ENCODE measurements around the gene OR52J3.
"Not testable (repeated sequence)": the region's sequence is repeated elsewhere in the genome, so short reads cannot be mapped to it uniquely, and the experiment has no call there.

OR52J3 gene

GRCh38 chr11:5046226-5046625, at the start of gene OR52J3:
TSS of gene OR52J3 (plus strand) at chr11:5046526. CDS start at chr11:5046526, 0 bp downstream.
- DNase-seq (ENCODE audit: low read depth in 2 of 2): no peak

GRCh38 chr11:5004424-5005274, 41.7 kb upstream of the OR52J3 start:
- DNase-seq (ENCODE audit: low read depth in 2 of 2): no peak

GRCh38 chr11:5007561-5007960, 38.8 kb upstream of the OR52J3 start:
- no peak for DNase-seq (ENCODE audit: low read depth in 2 of 2)

- no peak for DNase-seq (ENCODE audit: low read depth in 2 of 2)
Measured at GRCh38 chr11:5011254-5011653, 35.1 kb upstream of the OR52J3 start.

GRCh38 chr11:5013012-5013411, 33.3 kb upstream of the OR52J3 start:
- no peak for DNase-seq (ENCODE audit: low read depth in 2 of 2)

GRCh38 chr11:5021996-5022395, 24.3 kb upstream of the OR52J3 start:
- no peak for DNase-seq (ENCODE audit: low read depth in 2 of 2)

- DNase-seq (ENCODE audit: low read depth in 2 of 2): no peak
Measured at GRCh38 chr11:5036669-5037068, 9.7 kb upstream of the OR52J3 start.

- no peak for DNase-seq (ENCODE audit: low read depth in 2 of 2)
Measured at GRCh38 chr11:5037926-5038325, 8.4 kb upstream of the OR52J3 start.

GRCh38 chr11:5038341-5038740, 8.0 kb upstream of the OR52J3 start:
- no peak for DNase-seq (ENCODE audit: low read depth in 2 of 2)

- no peak for DNase-seq (ENCODE audit: low read depth in 2 of 2)
Measured at GRCh38 chr11:5040876-5041275, 5.5 kb upstream of the OR52J3 start.

GRCh38 chr11:5042091-5042490, 4.2 kb upstream of the OR52J3 start:
- no peak for DNase-seq (ENCODE audit: low read depth in 2 of 2)

- no peak for DNase-seq (ENCODE audit: low read depth in 2 of 2)
Measured at GRCh38 chr11:5043380-5043779, 2.9 kb upstream of the OR52J3 start.

GRCh38 chr11:5046754-5047330, 516 bp downstream of the OR52J3 start:
- no peak for DNase-seq (ENCODE audit: low read depth in 2 of 2)

- not testable (repeated sequence) for DNase-seq (ENCODE audit: low read depth in 2 of 2)
Measured at GRCh38 chr11:5058679-5059078, 12.4 kb downstream of the OR52J3 start.

- no peak for DNase-seq (ENCODE audit: low read depth in 2 of 2)
Measured at GRCh38 chr11:5059391-5059790, 13.1 kb downstream of the OR52J3 start, which contains the start of gene OR52E2. TSS of gene OR52E2 (minus strand) at chr11:5059627. CDS start at chr11:5059627, 0 bp downstream.

GRCh38 chr11:5065027-5065426, 18.7 kb downstream of the OR52J3 start:
- DNase-seq (ENCODE audit: low read depth in 2 of 2): no peak

GRCh38 chr11:5069272-5069671, 22.9 kb downstream of the OR52J3 start, which contains the start of gene OR52E1:
TSS of gene OR52E1 (plus strand) at chr11:5069572.
- DNase-seq (ENCODE audit: low read depth in 2 of 2): no peak

GRCh38 chr11:5071799-5072198, 25.5 kb downstream of the OR52J3 start:
- DNase-seq (ENCODE audit: low read depth in 2 of 2): no peak

GRCh38 chr11:5081405-5081804, 35.1 kb downstream of the OR52J3 start:
- DNase-seq (ENCODE audit: low read depth in 2 of 2): no peak

- DNase-seq (ENCODE audit: low read depth in 2 of 2): no peak
Measured at GRCh38 chr11:5083602-5084001, 37.3 kb downstream of the OR52J3 start.

GRCh38 chr11:5088556-5088955, 42.2 kb downstream of the OR52J3 start:
- DNase-seq (ENCODE audit: low read depth in 2 of 2): no peak

GRCh38 chr11:5090668-5091067, 44.3 kb downstream of the OR52J3 start:
- no peak for DNase-seq (ENCODE audit: low read depth in 2 of 2)
